Measurements from ENCODE around the gene DDX6. TPM values are rescaled to one million over a fixed set of nuclear protein-coding genes. Genes with fewer than 3 reads are reported as not detected.
A peak's percentile ranks its signal among the peaks of the same experiment; 100 is the strongest.
"Not testable (repeated sequence)": the region's sequence is repeated elsewhere in the genome, so short reads cannot be mapped to it uniquely, and the experiment has no call there.

DDX6 gene
- polyA plus RNA-seq, 1 experiment = 81.8 TPM

DNA sequence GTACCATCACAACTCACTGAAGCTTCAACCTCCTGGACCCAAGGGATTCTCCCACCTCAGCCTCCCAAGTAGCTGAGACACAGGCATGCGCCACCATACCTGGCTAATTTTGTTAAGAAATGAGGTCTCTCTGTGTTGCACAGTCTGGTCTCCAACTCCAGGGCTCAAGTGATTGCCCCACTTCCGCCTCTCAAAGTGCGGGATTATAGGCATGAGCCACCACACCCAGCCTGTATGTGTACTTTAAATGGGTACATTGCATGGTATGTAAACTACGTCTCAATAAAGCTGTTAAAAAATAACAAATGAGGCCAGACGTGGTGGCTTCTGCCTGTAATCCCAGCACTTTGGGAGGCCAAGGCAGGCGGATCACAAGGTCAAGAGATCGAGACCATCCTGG lies 36.2 kb upstream of the DDX6 start:
- no peak for DNase-seq (ENCODE audit: low read depth, low spot score)
- ChIA-PET CTCF (no interaction called here), POLR2A (no interaction called here)
- Histone ChIP-seq H3K27me3 (ENCODE audit: control insufficient read depth, insufficient read depth, low read length) (peaks cover 11% of the 10 kb centered on the region), H3K9me3 (ENCODE audit: control insufficient read depth, insufficient read depth, low read length) (no peaks in the 10 kb centered on the region), H3K4me3 (ENCODE audit: low read depth, low read length) (no peak overlapping the region), H3K27ac (ENCODE audit: low read depth, low read length) (no peak overlapping the region)
- TF ChIP-seq, protein P1, sequence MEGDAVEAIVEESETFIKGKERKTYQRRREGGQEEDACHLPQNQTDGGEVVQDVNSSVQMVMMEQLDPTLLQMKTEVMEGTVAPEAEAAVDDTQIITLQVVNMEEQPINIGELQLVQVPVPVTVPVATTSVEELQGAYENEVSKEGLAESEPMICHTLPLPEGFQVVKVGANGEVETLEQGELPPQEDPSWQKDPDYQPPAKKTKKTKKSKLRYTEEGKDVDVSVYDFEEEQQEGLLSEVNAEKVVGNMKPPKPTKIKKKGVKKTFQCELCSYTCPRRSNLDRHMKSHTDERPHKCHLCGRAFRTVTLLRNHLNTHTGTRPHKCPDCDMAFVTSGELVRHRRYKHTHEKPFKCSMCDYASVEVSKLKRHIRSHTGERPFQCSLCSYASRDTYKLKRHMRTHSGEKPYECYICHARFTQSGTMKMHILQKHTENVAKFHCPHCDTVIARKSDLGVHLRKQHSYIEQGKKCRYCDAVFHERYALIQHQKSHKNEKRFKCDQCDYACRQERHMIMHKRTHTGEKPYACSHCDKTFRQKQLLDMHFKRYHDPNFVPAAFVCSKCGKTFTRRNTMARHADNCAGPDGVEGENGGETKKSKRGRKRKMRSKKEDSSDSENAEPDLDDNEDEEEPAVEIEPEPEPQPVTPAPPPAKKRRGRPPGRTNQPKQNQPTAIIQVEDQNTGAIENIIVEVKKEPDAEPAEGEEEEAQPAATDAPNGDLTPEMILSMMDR (IDR thresholded peaks at IDR 0.05; ENCODE audit: low read depth, low read length) = no peak

DNA sequence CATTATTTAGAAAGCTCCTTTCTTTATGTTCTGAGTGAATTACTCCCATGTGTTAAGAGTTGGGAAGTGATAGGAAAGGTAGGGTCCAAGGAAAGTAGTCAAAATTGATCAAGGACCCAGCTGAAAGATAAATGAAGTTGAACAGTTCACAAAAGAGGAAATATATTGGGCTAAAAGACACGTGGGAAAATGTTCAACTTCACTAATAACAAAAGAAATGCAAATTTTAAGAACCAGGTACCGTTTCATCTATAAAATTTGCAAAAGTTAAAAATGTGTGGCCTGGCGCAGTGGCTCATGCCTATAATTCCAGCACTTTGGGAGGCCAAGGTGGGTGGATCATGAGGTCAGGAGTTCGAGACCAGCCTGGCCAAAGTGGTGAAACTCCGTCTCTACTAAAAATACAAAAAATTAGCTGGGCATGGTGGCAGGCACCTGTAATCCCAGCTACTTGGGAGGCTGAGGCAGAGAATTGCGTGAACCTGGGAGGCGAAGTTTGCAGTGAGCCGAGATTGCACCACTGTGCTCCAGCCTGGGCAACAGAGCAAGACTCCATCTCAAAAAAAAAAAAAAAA lies 32.1 kb upstream of the DDX6 start:
- CTCF ChIA-PET; DNase-seq (ENCODE audit: low read depth, low spot score): not testable (repeated sequence)

DNA sequence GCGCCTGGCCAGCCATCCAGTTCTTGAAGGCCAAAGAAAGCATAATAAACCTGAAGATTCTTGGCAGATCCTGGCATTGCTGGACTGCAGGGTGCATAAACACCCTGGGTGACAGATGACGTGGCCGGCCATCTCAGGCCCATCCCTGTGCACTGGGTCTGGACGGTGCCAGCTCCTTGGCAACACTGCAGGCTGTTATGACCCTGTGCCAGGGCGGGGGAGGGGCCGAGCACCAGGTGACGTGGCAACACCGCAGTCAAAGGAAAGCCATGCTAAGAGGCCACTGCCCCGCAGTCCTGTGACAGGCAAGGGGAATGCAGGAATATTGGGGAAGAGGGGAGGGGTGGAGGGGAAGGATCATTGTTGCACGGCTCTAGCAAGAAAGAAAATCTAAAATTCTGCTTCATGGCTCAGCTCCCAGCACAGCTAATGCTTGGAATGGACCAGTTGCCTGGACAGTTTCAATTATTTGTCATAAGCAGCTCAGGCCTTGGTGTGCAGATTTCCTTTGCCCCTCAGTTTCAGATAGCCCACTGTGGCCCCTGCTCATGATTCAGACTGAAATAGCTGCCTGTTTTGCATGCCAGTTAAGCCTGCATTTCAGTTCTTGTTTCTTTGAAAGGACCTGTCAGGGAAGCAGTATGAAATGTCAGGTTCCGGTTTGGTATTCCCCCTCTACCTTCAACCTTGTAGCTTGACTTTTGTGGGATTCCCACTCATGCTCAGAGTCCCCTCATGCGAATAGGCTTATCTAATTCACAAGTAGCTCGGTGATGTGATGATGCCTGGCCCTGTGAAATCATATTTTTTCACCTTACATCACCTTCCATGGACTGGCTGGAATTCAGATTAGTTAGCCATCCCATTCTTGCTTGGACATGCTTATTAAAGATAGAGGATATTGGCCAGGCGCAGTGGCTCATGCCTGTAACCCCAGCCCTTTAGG lies 29.7 kb upstream of the DDX6 start:
- POLR2A ChIA-PET = no interaction called here
- peaks cover 7% of the 10 kb centered on the region for H3K27me3 ChIP-seq (ENCODE audit: control insufficient read depth, insufficient read depth, low read length)
- TF ChIP-seq, protein P1 (IDR thresholded peaks at IDR 0.05; ENCODE audit: low read depth, low read length) = no peak
- no peaks in the 10 kb centered on the region for H3K9me3 ChIP-seq (ENCODE audit: control insufficient read depth, insufficient read depth, low read length)
- no peak for DNase-seq (ENCODE audit: low read depth, low spot score)
- no peak overlapping the region for H3K4me3 ChIP-seq (ENCODE audit: low read depth, low read length)
- peak overlapping the region; percentile 11 for H3K27ac ChIP-seq (ENCODE audit: low read depth, low read length)
- CTCF ChIA-PET = no interaction called here

More for the DNA sequence above, 32.1 kb upstream of the DDX6 start:
- H3K4me3 ChIP-seq (ENCODE audit: low read depth, low read length); H3K9me3 ChIP-seq (ENCODE audit: control insufficient read depth, insufficient read depth, low read length); POLR2A ChIA-PET; H3K27ac ChIP-seq (ENCODE audit: low read depth, low read length): not testable (repeated sequence)
- H3K27me3 ChIP-seq (ENCODE audit: control insufficient read depth, insufficient read depth, low read length) = peaks cover 12% of the 10 kb centered on the region

DNA sequence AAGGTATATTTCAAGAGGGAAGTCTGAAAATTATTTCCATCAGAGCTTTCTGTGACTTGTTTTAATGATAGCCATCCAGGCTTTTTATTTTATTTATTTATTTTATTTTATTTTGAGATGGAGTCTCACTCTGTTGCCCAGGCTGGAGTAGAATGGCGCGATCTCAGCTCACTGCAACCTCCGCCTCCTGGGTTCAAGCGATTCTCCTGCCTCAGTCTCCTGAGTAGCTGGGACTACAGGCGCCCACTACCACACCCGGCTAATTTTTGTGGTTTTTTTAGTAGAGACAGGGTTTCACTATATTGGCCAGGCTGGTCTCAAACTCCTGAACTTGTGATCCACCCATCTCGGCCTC lies 29.0 kb upstream of the DDX6 start:
- POLR2A ChIA-PET; H3K9me3 ChIP-seq (ENCODE audit: control insufficient read depth, insufficient read depth, low read length); CTCF ChIA-PET; H3K27ac ChIP-seq (ENCODE audit: low read depth, low read length); DNase-seq (ENCODE audit: low read depth, low spot score); H3K4me3 ChIP-seq (ENCODE audit: low read depth, low read length); H3K27me3 ChIP-seq (ENCODE audit: control insufficient read depth, insufficient read depth, low read length): not testable (repeated sequence)

DNA sequence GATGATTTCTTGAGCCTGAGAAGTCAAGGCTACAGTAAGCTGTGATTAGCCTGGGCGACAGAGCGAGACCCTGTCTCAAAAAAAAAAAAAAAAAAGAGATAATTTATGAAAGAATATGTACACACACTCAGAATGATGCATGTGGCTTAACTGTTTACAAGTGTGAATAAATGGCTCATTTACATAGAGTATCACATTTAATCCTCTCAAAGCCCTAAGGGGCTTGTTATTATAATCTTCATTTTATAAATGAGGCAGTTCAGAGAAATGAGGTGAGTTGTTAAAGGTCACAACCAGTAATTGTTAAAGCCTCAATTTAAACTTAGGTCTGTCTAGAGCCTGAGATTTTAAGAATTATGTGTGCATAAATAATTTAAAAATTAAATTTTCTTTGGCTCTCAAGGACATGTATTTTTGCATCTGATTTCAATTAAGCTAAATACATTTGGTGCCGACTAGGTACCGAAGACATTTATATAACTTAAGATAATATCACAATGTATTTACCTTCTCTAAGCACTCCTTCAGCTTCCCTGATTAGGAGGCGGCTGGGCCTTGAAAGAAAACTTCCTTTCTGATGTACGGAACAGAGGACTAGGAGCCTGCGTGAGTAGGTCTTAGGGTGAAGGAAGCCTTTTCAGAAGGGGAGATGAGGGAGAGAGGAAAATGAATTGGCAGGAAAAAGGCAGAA lies 28.5 kb upstream of the DDX6 start:
- TF ChIP-seq, protein P1 (IDR thresholded peaks at IDR 0.05; ENCODE audit: low read depth, low read length) = no peak
- no peak overlapping the region for H3K27ac ChIP-seq (ENCODE audit: low read depth, low read length)
- H3K9me3 ChIP-seq (ENCODE audit: control insufficient read depth, insufficient read depth, low read length) = no peaks in the 10 kb centered on the region
- H3K27me3 ChIP-seq (ENCODE audit: control insufficient read depth, insufficient read depth, low read length) = peaks cover 7% of the 10 kb centered on the region
- ChIA-PET CTCF (interaction anchor here (0.7 kb wide), 1 partner anchor 37 kb away, joined by 3 read pairs; no protein-coding TSS in a partner anchor), POLR2A (no interaction called here)
- no peak overlapping the region for H3K4me3 ChIP-seq (ENCODE audit: low read depth, low read length)
- no peak for DNase-seq (ENCODE audit: low read depth, low spot score)

DNA sequence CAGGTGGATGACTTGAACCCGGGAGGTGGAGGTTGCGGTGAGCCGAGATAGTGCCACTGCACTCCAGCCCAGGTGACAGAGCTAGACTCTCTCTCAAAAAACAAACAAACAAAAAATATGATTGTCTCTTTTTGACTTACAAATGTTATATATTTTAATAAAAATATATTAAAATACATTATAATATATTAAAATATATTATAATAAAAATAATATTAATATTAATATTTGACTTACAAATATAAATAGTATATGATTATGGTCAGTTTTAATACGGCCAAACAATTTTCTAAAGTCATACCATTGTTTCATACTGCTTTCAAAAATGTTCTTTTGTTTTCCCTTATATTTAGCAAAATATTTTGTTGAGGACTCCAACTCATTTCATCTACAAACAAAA lies 27.2 kb upstream of the DDX6 start:
- peaks cover 7% of the 10 kb centered on the region for H3K27me3 ChIP-seq (ENCODE audit: control insufficient read depth, insufficient read depth, low read length)
- POLR2A ChIA-PET = no interaction called here
- H3K9me3 ChIP-seq (ENCODE audit: control insufficient read depth, insufficient read depth, low read length) = no peaks in the 10 kb centered on the region
- no peak overlapping the region for H3K4me3 ChIP-seq (ENCODE audit: low read depth, low read length)
- TF ChIP-seq, protein P1 (IDR thresholded peaks at IDR 0.05; ENCODE audit: low read depth, low read length) = no peak
- H3K27ac ChIP-seq (ENCODE audit: low read depth, low read length) = no peak overlapping the region
- CTCF ChIA-PET = no interaction called here
- DNase-seq (ENCODE audit: low read depth, low spot score) = no peak
